Activated CD4-positive, alpha-beta T cell treated with anti-CD3 and anti-CD28 coated beads, Interleukin-2, amount 50 U/mL, for 4 hours (primary cell): ENCODE results near the gene HTRA3.

ENCODE experiments used
- DNase-seq, 2 experiments: peaks; one replicate each; pipeline ENCODE4 v3.0.0-alpha.2; 2020

Gene HTRA3

DNA sequence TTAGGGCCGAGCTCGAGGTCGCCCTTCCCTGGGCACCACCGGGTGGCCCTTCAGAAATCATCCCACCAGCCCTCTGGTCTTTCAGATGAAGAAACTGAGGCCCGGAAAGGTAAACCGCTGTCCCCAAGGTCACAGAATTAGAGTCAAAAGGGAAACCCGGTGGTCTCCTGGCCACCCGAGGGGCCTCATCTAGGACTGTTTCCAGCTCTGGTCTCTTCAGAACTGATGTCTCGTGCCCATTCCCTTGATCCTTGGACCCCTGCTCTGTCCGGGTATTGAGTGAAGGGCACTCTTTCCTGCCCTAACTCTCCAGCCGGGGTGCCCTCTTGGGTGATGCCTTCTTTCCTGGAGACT lies 841 bp downstream of the HTRA3 start:
- DNase-seq: no peak

DNA sequence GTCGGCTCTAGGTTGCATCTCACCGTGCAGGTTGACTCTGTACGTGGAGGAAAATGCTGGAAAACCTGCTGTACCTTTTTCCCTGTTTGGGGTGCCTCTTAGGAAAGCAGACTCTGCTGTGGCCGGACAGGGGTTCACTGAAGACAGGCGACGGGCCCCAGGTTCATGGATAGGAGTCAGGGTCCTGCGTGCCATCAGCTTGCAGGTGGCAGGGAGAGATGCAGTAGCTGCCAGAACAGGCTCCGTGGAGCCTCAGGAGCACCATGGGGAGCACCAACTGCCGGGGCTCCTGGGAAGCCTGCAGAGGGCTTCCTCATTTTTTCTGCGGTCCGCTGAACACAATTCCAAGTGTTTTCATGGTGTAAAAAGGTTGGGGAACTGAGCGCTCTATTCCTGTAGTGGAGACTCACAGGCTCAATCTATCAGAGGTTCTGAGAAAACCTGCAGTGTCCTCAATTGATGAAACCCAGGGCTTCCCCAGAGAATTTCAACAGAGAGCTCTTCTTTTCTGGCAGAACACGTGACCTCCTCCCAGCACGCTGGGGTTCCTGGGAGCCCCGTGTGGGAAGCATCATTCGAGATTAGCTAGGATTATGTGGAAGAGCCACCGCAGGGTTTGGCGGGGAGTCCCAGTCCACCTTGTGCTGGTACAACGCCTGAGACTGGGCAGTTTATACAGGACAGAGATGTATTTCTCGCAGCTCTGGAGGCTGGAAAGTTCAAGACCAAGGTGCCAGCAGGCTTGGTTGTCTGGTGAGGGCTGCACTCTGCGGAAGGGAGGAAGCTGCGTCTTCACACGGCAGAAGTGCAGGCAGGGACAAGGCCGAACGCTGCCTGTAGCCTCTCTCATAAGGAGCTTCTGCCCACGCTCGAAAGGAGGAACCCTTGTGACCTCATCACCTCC lies 1.6 kb downstream of the HTRA3 start:
- DNase-seq: no peak

DNA sequence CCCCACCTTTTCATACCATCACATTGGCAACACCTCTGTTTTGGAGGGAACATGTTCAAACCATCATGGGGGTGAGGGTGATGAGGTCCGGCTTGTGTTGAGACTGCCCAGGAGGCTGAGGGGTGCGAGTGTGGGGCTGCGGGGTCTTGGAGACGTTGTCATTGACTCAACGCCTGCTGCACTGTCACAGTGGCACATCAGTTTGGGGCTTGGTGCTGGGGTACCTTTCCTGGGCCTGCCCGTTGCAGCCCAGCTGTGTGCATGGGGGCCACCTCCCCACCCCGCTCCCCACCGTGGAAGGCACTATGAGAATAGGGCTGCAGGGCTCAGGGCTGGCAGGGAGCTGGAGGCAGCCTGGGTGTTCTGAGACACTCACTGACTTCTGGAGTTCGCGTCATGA lies 2.3 kb downstream of the HTRA3 start:
- no peak for DNase-seq

DNA sequence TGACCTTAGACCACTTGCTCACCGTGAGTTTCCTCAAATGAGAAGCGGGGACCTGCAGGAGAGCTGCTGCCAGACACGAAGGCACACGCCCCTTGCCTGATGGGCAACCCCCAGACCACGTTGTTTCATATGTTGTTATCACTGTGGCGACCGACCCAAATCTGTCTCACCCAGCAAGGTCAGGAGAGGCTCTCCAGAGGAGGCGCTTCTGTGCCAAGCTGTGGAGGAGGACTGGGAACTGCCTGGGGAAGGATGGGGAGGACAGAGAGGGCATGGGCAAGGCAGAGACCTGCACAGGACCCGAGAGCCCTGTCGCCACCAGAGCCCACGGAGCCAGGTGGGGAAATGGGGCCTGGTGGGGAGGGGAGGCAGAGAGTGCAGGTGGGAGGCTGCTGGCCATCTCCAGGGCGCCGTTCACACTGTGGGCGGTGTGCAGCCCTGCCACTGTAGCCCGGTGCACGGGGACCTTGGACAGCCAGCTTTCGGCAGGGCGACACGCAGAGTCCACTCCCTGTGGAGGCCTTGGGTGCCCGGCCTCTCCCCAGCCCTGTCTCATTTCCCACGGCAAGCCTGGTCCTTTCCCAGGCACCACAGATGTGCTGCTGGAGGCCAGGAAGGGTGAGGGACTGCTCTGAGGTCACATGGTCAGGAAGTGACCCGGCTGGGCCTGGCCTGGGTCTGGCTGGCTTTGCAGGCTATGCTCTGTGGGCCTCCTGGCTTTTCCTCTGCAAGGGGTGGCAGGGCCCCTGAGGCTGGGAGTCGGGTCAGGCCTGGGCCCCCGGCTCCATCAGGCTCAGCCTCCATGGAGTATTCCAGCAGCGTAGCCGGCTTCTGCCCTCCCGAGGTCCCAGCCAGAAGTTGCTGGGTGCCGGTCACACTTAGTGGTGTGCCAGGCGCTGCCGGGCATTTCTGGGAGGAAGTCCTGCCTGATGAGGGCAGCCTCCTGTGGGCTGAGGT lies 3.2 kb downstream of the HTRA3 start:
- DNase-seq: no peak

DNA sequence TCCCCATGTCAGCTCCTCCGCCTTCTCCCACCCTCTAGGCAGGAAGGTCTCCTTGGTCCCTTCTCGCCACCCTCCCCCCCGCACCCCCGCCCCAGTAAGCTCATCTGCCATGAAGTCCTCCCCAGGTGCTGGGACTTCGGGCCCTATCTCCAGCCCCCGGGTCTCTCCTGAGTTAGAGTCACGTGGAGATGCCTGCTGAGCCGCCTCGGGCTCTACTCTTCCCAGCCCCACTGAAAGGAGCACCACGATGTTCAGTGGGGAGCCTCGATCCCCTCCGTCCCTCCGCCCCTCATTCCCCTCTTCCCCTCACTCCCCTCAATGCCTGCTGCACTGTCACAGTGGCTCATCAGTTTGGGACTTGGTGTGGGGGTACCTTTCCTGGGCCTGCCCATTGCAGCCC lies 3.9 kb downstream of the HTRA3 start:
- no peak for DNase-seq

DNA sequence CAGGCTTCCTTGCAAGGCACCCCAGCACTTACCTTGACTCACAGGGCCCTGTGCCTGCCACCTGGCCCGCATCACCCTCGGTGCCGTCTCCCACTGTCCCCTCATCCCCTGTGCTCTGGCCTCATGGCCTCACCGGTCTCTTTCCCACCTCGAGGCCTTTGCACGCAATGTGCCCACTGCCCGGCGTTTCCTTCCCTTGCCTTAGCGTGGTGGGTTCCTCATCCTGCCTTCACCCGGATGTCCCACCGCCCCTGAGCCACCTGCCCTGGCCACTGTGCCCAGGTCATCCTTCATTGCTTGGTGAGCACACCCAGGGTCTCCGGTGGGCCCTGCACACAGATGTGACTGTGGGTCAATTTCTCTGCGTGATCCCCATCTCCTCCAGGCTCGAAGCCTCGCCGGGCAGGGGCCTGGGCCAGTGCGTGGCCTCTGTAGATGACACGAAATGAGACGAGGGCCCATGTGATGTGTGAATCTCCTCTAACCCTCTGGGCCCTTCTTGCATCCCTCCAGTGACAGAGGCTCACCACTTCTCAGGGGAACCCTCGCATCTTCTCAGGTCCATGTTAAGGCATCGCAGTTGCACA lies 4.6 kb downstream of the HTRA3 start:
- no peak for DNase-seq

DNA sequence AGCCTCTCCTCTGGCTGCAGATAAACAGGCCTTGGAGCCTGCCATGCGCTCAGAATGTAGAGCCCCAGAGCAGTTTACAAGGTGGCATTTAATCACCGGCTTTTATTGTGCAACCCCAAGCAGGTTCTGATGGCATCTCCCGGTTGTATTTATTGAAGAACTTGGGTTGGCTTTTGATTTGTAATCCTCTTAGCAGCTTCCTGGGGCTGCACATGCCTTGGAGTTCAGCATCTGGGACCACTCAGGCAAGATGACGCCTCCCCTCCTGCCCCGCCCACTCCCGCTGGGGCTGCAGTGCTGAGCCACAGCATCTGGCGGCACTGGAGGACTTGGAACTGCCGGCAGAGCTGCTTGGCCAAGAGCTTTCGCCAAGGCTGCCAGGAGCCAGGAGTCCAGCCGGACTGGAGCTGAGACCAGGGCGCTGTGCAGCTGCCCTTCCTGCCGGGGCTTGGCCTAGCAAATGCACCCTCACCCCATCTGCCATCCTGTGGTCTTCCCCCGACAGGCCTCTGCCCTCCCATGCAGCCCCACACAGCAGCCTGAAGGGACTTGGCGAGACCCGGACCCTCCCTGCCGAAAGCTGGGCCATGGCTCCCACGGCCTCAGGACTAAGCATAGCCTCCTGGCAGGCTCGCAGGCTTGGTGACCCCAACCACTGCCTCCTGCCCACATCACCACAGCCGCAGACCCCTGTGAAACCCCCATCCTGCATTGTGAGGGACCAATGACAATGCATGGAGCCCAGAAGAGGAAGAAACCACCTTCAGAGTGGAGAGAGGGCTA lies 5.4 kb downstream of the HTRA3 start:
- no peak for DNase-seq

DNA sequence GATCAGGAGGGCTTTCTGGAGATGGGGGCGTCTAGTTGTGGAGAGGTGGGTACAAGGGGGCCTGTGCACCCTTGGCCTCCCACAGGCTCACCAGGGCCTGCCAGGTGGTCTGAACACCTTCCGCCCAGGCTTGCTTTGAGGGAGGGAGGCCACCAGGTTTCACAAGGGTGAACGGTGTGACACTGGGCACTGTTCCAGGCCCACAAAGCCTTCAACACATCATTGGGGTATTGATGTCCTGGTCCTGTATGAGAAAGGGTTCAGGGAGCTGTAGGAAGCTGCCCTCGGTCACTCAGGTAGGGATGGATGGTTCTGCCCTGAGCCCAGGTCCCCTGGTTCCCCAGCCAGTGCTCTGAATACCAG lies 6.0 kb downstream of the HTRA3 start:
- no peak for DNase-seq

DNA sequence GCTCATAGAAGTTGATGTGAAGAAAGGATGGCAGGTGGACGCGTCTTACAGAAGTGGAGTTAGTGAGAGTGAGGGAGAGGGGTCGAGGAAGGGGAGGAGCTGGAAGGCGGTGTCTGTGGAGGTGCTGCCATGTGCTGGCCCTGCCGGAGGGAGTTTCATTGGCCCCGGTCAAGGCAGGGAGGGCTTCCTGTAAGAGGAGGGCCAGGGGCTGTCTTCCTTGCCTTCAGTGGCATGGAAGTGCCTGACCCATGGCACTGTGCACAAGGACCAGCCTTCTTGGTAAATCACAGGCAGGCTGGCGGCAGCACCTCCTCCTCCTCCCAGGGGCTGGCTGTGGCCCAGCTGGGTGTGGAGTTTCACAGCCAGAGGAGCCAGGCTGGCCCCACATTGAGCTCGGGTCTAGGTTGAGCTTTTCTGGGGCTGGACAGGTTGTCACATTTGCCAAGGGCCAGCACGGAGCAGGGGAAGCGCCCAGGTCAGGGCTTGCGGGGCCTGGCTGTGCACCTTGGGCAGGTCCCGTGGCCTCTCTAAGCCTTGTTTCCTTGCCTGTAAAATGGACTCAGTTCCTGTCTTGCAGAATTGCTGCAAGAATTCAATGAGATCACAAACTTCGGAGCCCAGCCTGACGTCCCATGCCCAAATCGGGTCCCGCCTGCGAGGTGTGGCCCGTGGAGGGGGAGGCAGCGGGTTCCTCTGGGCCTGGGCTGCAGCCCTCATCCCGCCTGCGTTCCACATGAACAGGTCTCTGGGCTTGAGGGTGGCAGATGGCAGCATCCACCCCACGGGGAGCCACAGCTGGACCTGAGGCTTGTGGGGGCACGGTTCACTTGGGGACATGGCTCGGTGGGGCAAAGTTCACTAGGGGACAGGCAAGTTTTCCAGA lies 7.0 kb downstream of the HTRA3 start:
- DNase-seq: no peak

DNA sequence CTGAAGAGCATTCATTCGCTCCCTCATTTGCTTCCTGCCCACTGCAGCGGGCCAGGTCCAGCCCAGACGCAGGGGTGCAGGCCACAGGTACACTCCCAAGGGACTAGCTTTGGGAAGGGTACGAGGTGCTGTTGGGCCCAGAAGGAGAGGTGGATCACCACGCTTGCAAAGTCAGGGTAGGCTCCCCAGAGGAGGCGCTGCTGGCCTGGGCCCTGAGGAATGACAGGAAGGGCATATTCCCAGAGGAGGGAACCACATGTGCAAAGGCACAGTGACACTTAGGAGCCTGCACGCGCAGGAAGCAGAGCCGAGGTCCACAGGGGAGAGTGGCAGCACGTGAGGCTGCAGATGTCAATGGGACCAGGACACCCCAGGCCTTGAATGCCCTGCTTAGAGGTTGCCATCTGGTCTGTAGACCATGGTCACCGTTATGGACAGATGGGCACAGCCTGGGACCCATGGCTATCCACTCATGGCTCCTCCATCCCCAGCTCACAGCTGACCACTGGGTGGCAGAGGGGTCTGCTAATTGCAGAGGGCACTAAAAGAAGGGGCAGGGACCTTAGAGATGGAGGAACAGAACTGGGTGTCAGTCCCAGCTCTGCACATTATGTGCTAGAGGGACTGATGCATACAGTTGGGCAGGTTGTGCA lies 7.9 kb downstream of the HTRA3 start:
- no peak for DNase-seq

DNA sequence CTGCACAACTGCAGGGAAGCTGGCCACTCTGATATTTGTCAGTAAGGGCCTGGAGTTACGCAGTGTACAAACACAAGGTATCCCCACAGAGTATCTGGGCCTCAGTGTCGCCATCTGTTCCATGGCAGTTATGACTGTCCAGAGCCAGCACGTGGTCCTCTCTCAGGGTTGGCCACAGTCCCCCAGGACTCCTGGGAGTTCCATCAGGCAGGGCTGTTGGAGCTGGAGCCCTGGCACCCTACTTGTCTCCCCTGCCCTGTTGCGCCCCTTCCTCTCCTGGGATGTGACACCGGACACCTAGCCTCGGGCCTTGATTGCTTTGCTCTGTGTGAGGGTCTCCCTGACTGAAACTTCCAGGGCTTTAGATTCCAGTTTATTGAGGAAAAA lies 8.4 kb downstream of the HTRA3 start:
- no peak for DNase-seq

DNA sequence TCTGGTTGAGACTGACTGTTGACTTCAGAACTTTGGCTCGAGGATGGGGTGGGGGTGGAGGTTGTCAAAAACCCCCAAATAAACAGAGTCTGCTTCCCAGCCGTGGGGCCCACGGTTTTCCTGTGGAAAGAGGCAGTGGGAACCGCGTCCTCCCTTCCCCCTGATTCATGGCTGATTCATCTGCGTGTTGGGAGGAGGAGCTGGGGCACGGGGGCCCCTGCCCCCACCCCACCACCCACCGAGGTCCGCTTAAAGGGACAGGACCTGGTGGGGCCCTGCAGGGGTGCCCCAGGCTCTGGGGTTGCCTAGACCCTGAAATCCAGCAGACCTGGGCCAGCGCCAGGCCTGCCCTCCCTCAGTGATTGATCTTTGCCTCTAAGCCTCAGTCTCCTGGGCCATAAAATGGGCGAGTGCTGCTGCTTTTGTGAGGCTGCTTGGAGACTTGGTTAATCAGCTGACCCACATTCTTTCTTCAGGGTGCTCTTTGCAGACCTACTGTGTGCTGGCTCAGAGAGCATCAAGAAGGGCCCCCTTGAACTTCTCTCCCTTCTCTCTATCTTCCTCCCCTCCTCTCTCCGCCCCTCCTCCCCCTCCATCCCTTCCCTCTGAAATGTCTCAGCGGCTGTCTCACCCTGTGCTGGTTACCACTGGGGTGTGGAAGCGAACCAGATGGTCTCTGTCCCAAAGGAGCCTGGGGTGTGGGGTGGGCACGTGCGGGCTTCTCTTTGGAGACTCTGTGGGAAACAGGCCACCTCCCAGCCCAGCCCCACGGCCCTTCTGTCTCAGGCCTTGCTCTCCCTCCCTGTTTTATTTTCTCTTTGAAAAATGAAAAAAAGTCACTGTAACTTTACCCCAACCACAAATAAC lies 9.1 kb downstream of the HTRA3 start:
- no peak for DNase-seq

DNA sequence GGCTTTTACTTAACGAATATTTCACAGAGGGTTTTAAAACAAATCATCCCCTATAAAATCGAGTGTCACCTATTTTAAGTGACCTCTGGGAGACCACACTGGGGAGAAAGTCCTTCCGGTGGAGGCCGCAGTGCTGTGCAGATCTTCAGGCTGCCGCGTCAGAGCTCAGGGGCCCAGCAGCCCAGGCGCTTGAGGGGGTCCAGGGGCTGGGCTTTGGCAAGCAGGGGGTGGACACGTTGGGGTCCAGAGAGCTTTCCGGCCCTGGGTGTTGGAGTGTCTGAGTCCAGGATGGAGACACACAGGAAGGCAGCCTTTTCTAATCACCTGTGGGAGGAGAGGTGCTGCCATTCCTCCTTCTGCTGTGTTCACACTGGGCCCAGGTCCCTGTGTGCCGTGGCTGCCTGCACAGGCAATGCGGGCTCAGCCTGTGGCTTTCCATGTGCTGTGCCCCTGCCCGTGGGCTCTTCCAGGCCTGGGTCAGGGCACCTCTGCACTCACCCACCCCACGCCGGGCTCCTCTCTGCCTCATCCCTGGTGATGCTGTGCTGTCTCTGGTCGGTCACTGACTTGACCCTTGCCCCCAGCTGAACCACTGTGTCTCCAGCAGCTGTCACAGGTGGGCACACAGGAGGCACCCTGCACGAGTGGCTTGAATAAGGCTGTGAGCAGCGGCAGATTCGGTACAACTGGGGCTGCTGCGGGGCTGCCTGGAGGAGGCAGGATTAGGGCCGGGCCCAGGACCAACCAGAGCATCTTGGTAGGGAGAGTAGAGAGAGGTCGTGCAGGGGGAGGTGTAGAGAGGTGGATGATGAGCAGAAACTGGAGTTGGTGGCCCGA lies 10.0 kb downstream of the HTRA3 start:
- DNase-seq: no peak

DNA sequence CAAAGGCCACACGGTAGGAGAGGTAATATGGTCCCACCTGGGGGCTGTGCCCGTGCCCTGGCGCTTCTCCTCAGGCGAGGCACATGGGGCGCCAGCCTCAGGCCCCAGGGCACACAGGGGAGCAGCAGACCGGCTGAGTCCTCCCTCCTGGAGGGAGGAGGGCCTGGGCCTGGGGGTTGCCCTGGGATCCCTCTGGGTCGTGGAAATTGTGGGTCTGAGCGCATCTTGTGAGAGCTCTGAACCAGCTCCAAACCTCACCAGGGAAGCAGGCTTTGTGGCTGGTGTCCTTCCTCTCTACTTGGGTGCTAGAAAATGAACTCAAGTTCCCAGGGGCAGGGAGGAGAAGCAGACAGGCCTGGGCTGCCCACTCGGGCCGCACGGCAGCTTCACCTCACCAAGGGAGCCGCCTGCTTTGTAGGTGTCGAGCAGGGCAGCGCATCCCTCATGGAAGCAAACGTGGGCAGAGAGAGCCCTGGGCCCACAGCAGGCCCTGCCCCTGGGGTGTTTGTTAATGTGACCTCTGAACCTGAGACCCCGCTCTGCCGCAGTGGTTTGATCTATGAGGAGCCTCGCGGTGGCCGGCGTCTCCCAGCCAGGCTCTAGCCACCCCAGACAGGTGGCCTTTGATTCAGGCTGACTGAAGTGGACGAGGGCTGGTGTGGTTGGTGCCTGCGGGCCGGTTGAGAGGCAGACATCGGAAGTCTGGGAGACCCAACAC lies 10.8 kb downstream of the HTRA3 start:
- no peak for DNase-seq

DNA sequence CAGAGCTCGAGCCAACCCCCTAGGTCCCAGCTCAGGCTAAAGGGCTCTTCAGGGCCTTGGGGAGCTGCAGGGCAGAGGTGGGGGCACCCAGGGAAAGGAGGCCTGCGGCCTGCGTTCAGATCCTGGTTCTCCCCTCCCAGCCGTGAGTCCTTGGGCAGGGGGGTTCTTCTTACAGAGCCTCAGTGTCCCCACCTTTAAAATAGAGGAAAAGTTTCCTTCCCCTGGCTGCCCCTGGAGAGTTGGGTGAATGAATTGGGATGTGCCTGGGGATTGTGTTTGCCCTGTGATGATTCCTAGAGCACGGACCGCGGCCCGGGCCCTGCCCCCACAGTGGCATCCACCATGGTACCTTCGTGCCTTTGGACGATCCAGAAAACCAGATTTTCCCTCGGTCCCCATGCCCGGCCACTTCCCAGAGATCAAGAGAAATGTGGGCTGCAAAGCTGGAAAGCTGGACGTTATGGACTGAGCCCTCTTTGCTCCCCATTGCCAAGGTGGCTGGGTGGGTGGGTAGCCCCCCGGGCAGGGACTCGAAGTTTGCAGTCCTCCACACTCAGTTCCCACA lies 11.4 kb downstream of the HTRA3 start:
- no peak for DNase-seq

DNA sequence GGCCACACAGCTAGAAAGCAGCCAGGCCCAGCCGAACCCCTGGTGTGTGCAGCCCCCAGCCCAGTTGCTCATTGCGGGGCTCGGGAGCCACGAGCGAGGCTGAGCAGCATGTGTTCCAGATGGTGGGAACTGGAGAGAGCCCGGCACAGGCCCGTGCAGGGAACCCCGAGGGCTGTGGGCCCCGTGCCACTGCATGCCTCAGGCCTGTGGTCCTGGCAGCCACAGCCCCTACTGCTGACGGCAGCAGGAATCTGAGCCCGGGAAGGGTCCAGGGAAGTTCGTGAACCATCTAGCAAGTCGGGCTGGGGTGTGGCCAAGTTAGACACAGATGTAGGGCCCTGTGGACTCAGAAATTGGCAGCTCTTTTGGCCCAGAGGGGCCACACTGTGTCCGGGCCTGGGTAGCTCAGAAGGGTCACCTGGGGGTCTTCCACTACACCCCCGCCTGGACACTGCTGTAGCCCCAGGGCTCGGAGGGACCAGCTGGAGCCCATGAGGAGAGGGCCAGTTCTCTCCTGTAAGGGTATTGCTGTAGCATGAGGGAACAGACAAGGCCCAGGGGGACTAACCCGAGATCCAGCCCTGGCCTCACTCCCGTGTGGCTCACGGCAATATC lies 12.1 kb downstream of the HTRA3 start:
- no peak for DNase-seq

DNA sequence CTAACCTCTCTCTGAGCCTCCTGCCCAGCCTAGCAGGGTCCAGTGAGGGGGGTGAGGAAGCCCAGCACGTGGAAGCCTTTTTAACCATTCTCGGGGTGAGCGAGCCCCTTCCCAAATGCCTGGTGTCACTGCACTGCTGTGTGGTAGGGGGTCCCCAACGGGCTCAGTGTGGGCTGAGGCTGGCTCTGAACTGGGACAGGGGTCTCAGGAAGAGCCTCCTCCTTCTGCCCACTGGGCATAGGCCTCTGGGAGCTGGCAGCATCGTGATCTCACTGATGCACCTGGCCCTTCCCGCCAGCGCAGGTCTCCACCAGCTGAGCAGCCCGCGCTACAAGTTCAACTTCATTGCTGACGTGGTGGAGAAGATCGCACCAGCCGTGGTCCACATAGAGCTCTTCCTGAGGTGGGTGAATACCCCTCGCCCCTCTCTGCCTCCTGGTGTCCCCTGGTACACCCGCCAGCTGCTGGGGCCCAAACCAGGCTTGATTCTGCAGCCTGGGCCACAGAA lies 12.6 kb downstream of the HTRA3 start:
- no peak for DNase-seq

DNA sequence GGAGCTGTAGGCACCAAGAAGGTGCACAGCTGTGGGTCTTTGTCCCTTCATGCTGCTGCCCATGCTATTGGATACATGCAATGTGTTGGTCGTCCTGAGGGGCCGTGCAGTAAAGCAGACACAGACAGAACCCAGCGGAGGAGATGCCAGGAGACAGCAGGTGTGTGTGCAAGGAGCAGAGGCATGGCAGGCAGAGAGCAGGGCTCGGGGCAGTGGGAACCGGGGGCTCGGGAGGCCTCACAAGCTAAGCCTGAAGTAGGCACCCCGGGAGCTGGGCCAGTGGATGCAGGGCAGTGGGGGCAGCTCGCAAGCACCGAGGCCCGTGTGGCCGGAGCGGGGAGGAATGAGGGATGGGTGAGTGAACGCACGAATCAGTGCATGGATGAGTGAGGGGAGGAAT lies 13.2 kb downstream of the HTRA3 start:
- DNase-seq: no peak
